Cardiac fibroblast (primary cell): ENCODE measurements around the gene PEX5L.

Experiments used
- DNase-seq, 2 donors: peaks; one replicate each; pipeline versions ENCODE4 v3.0.0 to v3.0.0-alpha.2; 2010; ENCODE audit warnings: low read depth in 2 of 2
- H3K4me3 ChIP-seq, 2 donors: replicated peaks in 1 of 2; 1 replicate in 1 of 2; 2 replicates in 1 of 2; pipeline ENCODE4 v1.5.1; 2011; ENCODE audit warnings: low read depth in 2 of 2, low read length in 2 of 2, mild to moderate bottlenecking in 2 of 2, moderate library complexity in 1 of 2
- CTCF ChIP-seq: IDR thresholded peaks from one replicate; pipeline ENCODE4 v1.5.1; 2011; ENCODE audit warnings: low read depth, mild to moderate bottlenecking, low read length, inconsistent platforms

Gene PEX5L

GRCh38 chr3:179865861-179866505, 170.8 kb downstream of the PEX5L start:
- TF ChIP-seq CTCF = no peak
- no peak for DNase-seq
- H3K4me3 ChIP-seq = no peak overlapping the region

GRCh38 chr3:179861953-179862352, 174.8 kb downstream of the PEX5L start:
- no peak overlapping the region for H3K4me3 ChIP-seq
- no peak for DNase-seq
- no peak for TF ChIP-seq CTCF

GRCh38 chr3:179861292-179861691, 175.4 kb downstream of the PEX5L start:
- no peak overlapping the region for H3K4me3 ChIP-seq
- DNase-seq = no peak
- no peak for TF ChIP-seq CTCF

GRCh38 chr3:179860275-179861107, 176.2 kb downstream of the PEX5L start:
- no peak overlapping the region for H3K4me3 ChIP-seq
- no peak for DNase-seq
- TF ChIP-seq CTCF = no peak

GRCh38 chr3:179853176-179853575, 183.6 kb downstream of the PEX5L start:
- H3K4me3 ChIP-seq = no peak overlapping the region
- DNase-seq = peak; percentile 2 to 49
- no peak for TF ChIP-seq CTCF

GRCh38 chr3:179852142-179852905, 184.4 kb downstream of the PEX5L start:
- no peak for TF ChIP-seq CTCF
- no peak overlapping the region for H3K4me3 ChIP-seq
- peak; percentile 2 to 41 for DNase-seq
